Endothelial cell of umbilical vein (primary cell): ENCODE measurements around the gene SYNCRIP. TPM values are rescaled to one million over a fixed set of nuclear protein-coding genes. Genes with fewer than 3 reads are reported as not detected.

Experiments used
- BruUV-seq: library from RNA; stranded (reverse); fragments of 400-500 nt; replicated peaks from 2 replicates; lab custom pipeline; 2021; lab: Mats Ljungman, UMichigan
- CTCF ChIA-PET: fragments of 300-600, 350-600 bp; sonication (Branson Sonifier 250); formaldehyde crosslinking; loops from one replicate; lab custom pipeline; 2021; ENCODE audit warnings: antibody characterized with exemption, inconsistent platforms; lab: Charles Lee
- POLR2A ChIA-PET: fragments of 300-600, 350-600 bp; sonication (Branson Sonifier 250); formaldehyde crosslinking; loops from one replicate; lab custom pipeline; 2021; ENCODE audit warnings: antibody characterized with exemption, inconsistent platforms; lab: Charles Lee
- DNase-seq: peaks from one replicate; pipeline ENCODE4 v3.0.0-alpha.2; 2011; ENCODE audit warnings: low read depth, low spot score
- FAIRE-seq: peaks from 2 replicates; lab custom pipeline; 2011; peaks lifted over from hg19 to GRCh38; lab: Jason Lieb, UNC
- H2AFZ ChIP-seq: 2 replicates; pipeline ENCODE4 v1.6.0; 2012; ENCODE audit warnings: low read depth, low read length, control low read depth, inconsistent platforms
- H3K27ac ChIP-seq: 2 replicates; pipeline ENCODE4 v1.5.1; 2011; ENCODE audit warnings: low read depth, mild to moderate bottlenecking, control low read depth, low read length, moderate library complexity; ENCODE audit not compliant: insufficient read depth
- H3K27me3 ChIP-seq, 2 experiments: 2 replicates each; pipeline versions ENCODE4 v1.6.0 to v1.6.1; 2011; ENCODE audit warnings: low read length in 2 of 2, mixed read lengths in 1 of 2; ENCODE audit not compliant: control insufficient read depth in 2 of 2, insufficient read depth in 2 of 2
- H3K36me3 ChIP-seq, 2 experiments: 2 replicates in 1 of 2; 3 replicates in 1 of 2; pipeline ENCODE4 v1.5.1; 2011; ENCODE audit warnings: low read length in 2 of 2, mild to moderate bottlenecking in 1 of 2, moderate library complexity in 1 of 2; ENCODE audit not compliant: control insufficient read depth in 2 of 2, insufficient read depth in 2 of 2; ENCODE audit errors: extremely low read depth in 1 of 2
- H3K4me1 ChIP-seq: 3 replicates; pipeline ENCODE4 v1.5.1; 2011; ENCODE audit warnings: mild to moderate bottlenecking, low read length; ENCODE audit not compliant: control insufficient read depth, insufficient read depth; ENCODE audit errors: extremely low read depth
- H3K4me2 ChIP-seq: 2 replicates; pipeline ENCODE4 v1.6.1; 2011; ENCODE audit warnings: low read length, control low read depth, mixed read lengths; ENCODE audit not compliant: insufficient read depth
- H3K4me3 ChIP-seq, 3 experiments: fragments of 200-600 bp in 1 of 3; sonication (generic), shearing (Covaris generic) in 1 of 3; replicated peaks in 1 of 3; 2 replicates each; pipeline ENCODE4 v1.5.1; 2011 to 2016; ENCODE audit warnings: control low read depth in 3 of 3, low read length in 3 of 3, mild to moderate bottlenecking in 2 of 3, inconsistent platforms in 1 of 3, low read depth in 1 of 3, moderate library complexity in 1 of 3; ENCODE audit not compliant: insufficient read depth in 1 of 3
- H3K79me2 ChIP-seq: 2 replicates; pipeline ENCODE4 v1.6.0; 2012; ENCODE audit warnings: low read length, inconsistent platforms; ENCODE audit not compliant: control insufficient read depth, insufficient read depth
- H3K9ac ChIP-seq: replicated peaks from 2 replicates; pipeline ENCODE3; 2011; ENCODE audit warnings: low read length, control low read depth; ENCODE audit not compliant: insufficient read depth; ENCODE audit errors: extremely low read depth
- H3K9me1 ChIP-seq: replicated peaks from 3 replicates; pipeline ENCODE4 v1.6.0; 2011; ENCODE audit warnings: mild to moderate bottlenecking, low read length; ENCODE audit not compliant: control insufficient read depth, insufficient read depth; ENCODE audit errors: extremely low read depth
- H3K9me3 ChIP-seq: replicated peaks from 2 replicates; pipeline ENCODE4 v1.5.1; 2012; ENCODE audit warnings: low read length, inconsistent platforms; ENCODE audit not compliant: control insufficient read depth, insufficient read depth
- H4K20me1 ChIP-seq: replicated peaks from 2 replicates; pipeline ENCODE3; 2011; ENCODE audit warnings: mild to moderate bottlenecking, low read length; ENCODE audit not compliant: control insufficient read depth, insufficient read depth; ENCODE audit errors: extremely low read depth
- EZH2 ChIP-seq: IDR thresholded peaks from 2 replicates; pipeline ENCODE4 v1.6.1; 2012; ENCODE audit warnings: borderline replicate concordance, low read depth, mild to moderate bottlenecking, moderate library complexity, low read length, inconsistent platforms; ENCODE audit not compliant: severe bottlenecking
- FOS ChIP-seq: IDR thresholded peaks from 2 replicates; pipeline ENCODE4 v1.6.1; 2011; ENCODE audit warnings: mild to moderate bottlenecking, low read length, moderate library complexity, borderline replicate concordance; ENCODE audit not compliant: insufficient read depth
- GATA2 ChIP-seq: IDR thresholded peaks from 2 replicates; pipeline ENCODE4 v1.7.0; 2011; ENCODE audit warnings: low read depth, mild to moderate bottlenecking, moderate library complexity, mixed read lengths, low read length; ENCODE audit not compliant: insufficient read length, insufficient read depth
- JUN ChIP-seq: IDR thresholded peaks from 2 replicates; pipeline ENCODE4 v1.6.1; 2011; ENCODE audit warnings: borderline replicate concordance, low read depth; ENCODE audit not compliant: insufficient read length, insufficient read depth
- MYC ChIP-seq: IDR thresholded peaks from one replicate; pipeline ENCODE4 v1.6.1; 2011; ENCODE audit warnings: mild to moderate bottlenecking, low read depth, low read length
- POLR2A ChIP-seq: IDR thresholded peaks from 2 replicates; pipeline ENCODE4 v1.6.1; 2012; ENCODE audit warnings: low read depth, mild to moderate bottlenecking, control low read depth, low read length
- POLR2AphosphoS5 ChIP-seq: IDR thresholded peaks from 2 replicates; pipeline ENCODE4 v1.6.1; 2012; ENCODE audit warnings: low read depth, mild to moderate bottlenecking, control low read depth, low read length, moderate library complexity; ENCODE audit not compliant: insufficient read depth
- dilution Hi-C: fragments of 300-500 bp; cut with MboI; formaldehyde crosslinking; loops from one replicate; pipeline ENCODE4 v1.15.0; 2019; ENCODE audit warnings: low sequenced_read_pairs; ENCODE audit not compliant: extremely low pct_ligation_motif_present
- intact Hi-C: fragments of 100-400 bp; cut with micrococcal nuclease; formaldehyde crosslinking; loops from one replicate; pipeline ENCODE4 v1.10.0; 2022
- polyA plus RNA-seq, 4 experiments: library from polyadenylated mRNA; depleted of rRNA in 3 of 4; stranded (reverse) in 3 of 4; unstranded in 1 of 4; fragments of >200 nt; gene quantifications; 2 replicates each; pipeline versions ENCODE4 v1.2.1 to v1.2.3, GENCODE V29; 2011 to 2012; ENCODE audit warnings: missing spikeins in 1 of 4
- total RNA-seq: library from RNA; stranded (reverse); gene quantifications from 2 replicates; pipeline ENCODE4 v1.2.3, GENCODE V29; 2021
- TF ChIP-seq, protein P1 (sequence below), 2 donors: IDR thresholded peaks; 1 replicate in 1 of 2; 2 replicates in 1 of 2; pipeline ENCODE4 v1.5.1; 2011; ENCODE audit warnings: low read length in 2 of 2, mild to moderate bottlenecking in 2 of 2, moderate library complexity in 2 of 2, control low read depth in 1 of 2, inconsistent platforms in 1 of 2, low read depth in 1 of 2; ENCODE audit not compliant: insufficient read depth in 1 of 2; ENCODE audit errors: extremely low read depth in 1 of 2
- TF ChIP-seq, protein P2 (sequence below): IDR thresholded peaks from 2 replicates; pipeline ENCODE4 v1.6.1; 2011; ENCODE audit not compliant: insufficient read depth, insufficient read length

SYNCRIP gene
- total and polyA plus RNA-seq, 2 donors (not counting 3 experiments of a cell fraction or from before 2014, with no cell fraction given) = 16.3 to 155 TPM

DNA sequence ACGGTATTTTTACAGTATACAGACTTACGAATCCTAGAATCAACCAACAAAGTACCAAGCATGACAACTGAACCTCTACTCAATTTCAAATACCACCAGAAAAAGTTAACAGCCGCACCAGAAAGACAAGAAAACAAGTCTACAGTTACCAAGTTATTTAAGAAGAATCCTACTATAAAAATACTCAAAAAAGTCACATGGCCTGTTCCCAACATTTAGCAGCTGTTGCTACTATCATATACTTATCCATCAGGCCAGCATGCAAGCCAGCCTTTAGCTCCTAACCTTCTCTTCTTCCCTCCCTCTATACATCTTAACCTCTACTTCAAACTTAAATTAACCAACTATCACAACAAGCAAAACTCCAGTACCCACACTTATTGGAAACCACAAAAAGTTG, 1.9 kb downstream of the SYNCRIP start:
- peaks cover 5% of the 10 kb centered on the region for H4K20me1 ChIP-seq
- ChIA-PET CTCF (interaction anchor here (1.5 to 9.2 kb wide), 2 partner anchors 9 to 35 kb away, joined by 6 to 78 read pairs; no protein-coding TSS in a partner anchor), POLR2A (interaction anchor here (10.4 kb wide), 1 partner anchor 36 kb away, joined by 372 read pairs; no protein-coding TSS in a partner anchor)
- H3K27me3 ChIP-seq = no peaks in the 10 kb centered on the region
- peak overlapping the region; percentile 78 for H3K9ac ChIP-seq
- H3K4me3 ChIP-seq = peak overlapping the region; percentile 49 to 87 (median 77)
- DNase-seq = peak; percentile 9
- H3K36me3 ChIP-seq = peaks cover 12 to 24% of the 10 kb centered on the region in 2 experiments
- intact Hi-C loops = loop anchor here (2.0 to 5.0 kb wide), 2 partner anchors 16 to 879 kb away; partner anchors contain the start of gene TBX18
- H3K9me3 ChIP-seq = no peaks in the 10 kb centered on the region
- H3K79me2 ChIP-seq = peaks cover 69% of the 10 kb centered on the region
- TF ChIP-seq POLR2A = no peak
- TF ChIP-seq, protein P1, sequence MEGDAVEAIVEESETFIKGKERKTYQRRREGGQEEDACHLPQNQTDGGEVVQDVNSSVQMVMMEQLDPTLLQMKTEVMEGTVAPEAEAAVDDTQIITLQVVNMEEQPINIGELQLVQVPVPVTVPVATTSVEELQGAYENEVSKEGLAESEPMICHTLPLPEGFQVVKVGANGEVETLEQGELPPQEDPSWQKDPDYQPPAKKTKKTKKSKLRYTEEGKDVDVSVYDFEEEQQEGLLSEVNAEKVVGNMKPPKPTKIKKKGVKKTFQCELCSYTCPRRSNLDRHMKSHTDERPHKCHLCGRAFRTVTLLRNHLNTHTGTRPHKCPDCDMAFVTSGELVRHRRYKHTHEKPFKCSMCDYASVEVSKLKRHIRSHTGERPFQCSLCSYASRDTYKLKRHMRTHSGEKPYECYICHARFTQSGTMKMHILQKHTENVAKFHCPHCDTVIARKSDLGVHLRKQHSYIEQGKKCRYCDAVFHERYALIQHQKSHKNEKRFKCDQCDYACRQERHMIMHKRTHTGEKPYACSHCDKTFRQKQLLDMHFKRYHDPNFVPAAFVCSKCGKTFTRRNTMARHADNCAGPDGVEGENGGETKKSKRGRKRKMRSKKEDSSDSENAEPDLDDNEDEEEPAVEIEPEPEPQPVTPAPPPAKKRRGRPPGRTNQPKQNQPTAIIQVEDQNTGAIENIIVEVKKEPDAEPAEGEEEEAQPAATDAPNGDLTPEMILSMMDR (IDR thresholded peaks at IDR 0.05; ENCODE audit: extremely low read depth in 1 of 2, insufficient read depth in 1 of 2, low read depth in 1 of 2, low read length in 2 of 2) = no peak
- TF ChIP-seq, protein P2, sequence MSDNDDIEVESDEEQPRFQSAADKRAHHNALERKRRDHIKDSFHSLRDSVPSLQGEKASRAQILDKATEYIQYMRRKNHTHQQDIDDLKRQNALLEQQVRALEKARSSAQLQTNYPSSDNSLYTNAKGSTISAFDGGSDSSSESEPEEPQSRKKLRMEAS = no peak
- no peak for TF ChIP-seq JUN
- no peak for TF ChIP-seq FOS
- TF ChIP-seq GATA2 = no peak
- no peak for TF ChIP-seq POLR2AphosphoS5
- no peak for TF ChIP-seq MYC
- no peak for TF ChIP-seq EZH2
- H3K4me1 ChIP-seq = peaks cover 27% of the 10 kb centered on the region
- H3K27ac ChIP-seq = no peak overlapping the region
- peak overlapping the region; percentile 60 for H3K4me2 ChIP-seq
- FAIRE-seq = no peak
- no TSS peak for BruUV-seq
- no peak overlapping the region for H2AFZ ChIP-seq
- dilution Hi-C loops = no loop called here
- no peaks in the 10 kb centered on the region for H3K9me1 ChIP-seq
